Measurements from ENCODE around the gene ALPK3. TPM values are rescaled to one million over a fixed set of nuclear protein-coding genes. Genes with fewer than 3 reads are reported as not detected.

The ALPK3 gene
- total and polyA plus RNA-seq, 9 of the 15 experiments (the other 6 are each of a cell fraction or from before 2014, with no cell fraction given), result 0.04 to 1.0 (median 0.07) TPM; not detected in 2

- BruUV-seq (replicated peaks), result no TSS peak
- peaks cover 22 to 28% of the 10 kb centered on the region in 2 experiments; a peak in 4 of 5 replicates for H3K4me1 ChIP-seq (replicated peaks in 1 of 2; ENCODE audit: control insufficient read depth in 2 of 2, insufficient read depth in 2 of 2, low read length in 2 of 2)
These were observed 91.9 kb downstream of the ALPK3 start for GRCh38 chr15:84909029-84909428.

More at GRCh38 chr15:84909029-84909428, 91.9 kb downstream of the ALPK3 start:
- ChIA-PET CTCF (ENCODE audit: low intra/inter-chr PET ratio) (no interaction called here), POLR2A (interaction anchor here (0.7 to 0.8 kb wide), 2 partner anchors 9 to 677 kb away, joined by 3 to 4 read pairs; no protein-coding TSS in a partner anchor)
- no peaks in the 10 kb centered on the region for H3K36me3 ChIP-seq (ENCODE audit: control insufficient read depth, insufficient read depth, low read length)
- H2AFZ ChIP-seq (ENCODE audit: low read depth, low read length), result no peak overlapping the region
- H3K9me3 ChIP-seq (replicated peaks; ENCODE audit: control insufficient read depth, insufficient read depth, low read depth, low read length), result no peaks in the 10 kb centered on the region
- 22% methylated on average over 3 of the region's 3 CpGs for WGBS (ENCODE audit: insufficient coverage, low coverage, missing lambda C conversion rate)
- H3K9me1 ChIP-seq (ENCODE audit: control insufficient read depth, insufficient read depth, low read length), result peaks cover under 1% of the 10 kb centered on the region
- no peaks in the 10 kb centered on the region for H3K79me2 ChIP-seq (ENCODE audit: control insufficient read depth, insufficient read depth, low read length)
- no peaks in the 10 kb centered on the region for H4K20me1 ChIP-seq (replicated peaks; ENCODE audit: control insufficient read depth, insufficient read depth, low read length)
- H3K27me3 ChIP-seq (ENCODE audit: control insufficient read depth in 2 of 2, insufficient read depth in 2 of 2, low read length in 2 of 2), result no peaks in the 10 kb centered on the region
- intact Hi-C loops (cut with micrococcal nuclease) (no loop called here), in situ Hi-C loops (cut with MboI) (no loop called here)
- no peak for TF ChIP-seq ZNF586 (CRISPR knock-in tag; conservative IDR thresholded peaks at IDR 0.05)
- no peak for TF ChIP-seq AFF1 (IDR thresholded peaks at IDR 0.05; ENCODE audit: low read depth in 1 of 2, partially characterized antibody in 2 of 2)
- TF ChIP-seq ZNF609 (CRISPR knock-in tag; IDR thresholded peaks at IDR 0.05; ENCODE audit: borderline replicate concordance), result no peak
- TF ChIP-seq CHD1 (IDR thresholded peaks at IDR 0.05; ENCODE audit: low read length), result no peak
- TF ChIP-seq ERF (CRISPR knock-in tag; IDR thresholded peaks at IDR 0.05), result no peak
- no peak for TF ChIP-seq HMG20B (CRISPR knock-in tag; IDR thresholded peaks at IDR 0.05)
- no peak for TF ChIP-seq HDAC1 (IDR thresholded peaks at IDR 0.05)
- TF ChIP-seq ZFP36 (IDR thresholded peaks at IDR 0.05; ENCODE audit: low read depth, low read length, partially characterized antibody), result peak; percentile 81
- no peak for FAIRE-seq
- ATAC-seq, result no peak
- H3K9ac ChIP-seq (ENCODE audit: insufficient read depth in 1 of 2, low read depth in 2 of 2, low read length in 2 of 2), result no peak overlapping the region
- H3K4me3 ChIP-seq, result no peak overlapping the region
- no peak overlapping the region for H3K4me2 ChIP-seq (ENCODE audit: insufficient read depth, low read length)
- no peak overlapping the region for H3K27ac ChIP-seq (ENCODE audit: extremely low read depth, low read depth, low read length)
- DNase-seq (ENCODE audit: extremely low read depth in 1 of 4, low spot score in 3 of 4), result no peak

Data from K562 (cell line).